HEK293 (cell line): Measurements from ENCODE around the gene ZNF785.
A peak's percentile ranks its signal among the peaks of the same experiment; 100 is the strongest.

Experiments
- KLF1 ChIP-seq: fragments of 450-650 bp; formaldehyde crosslinking; IDR thresholded peaks from 2 replicates; pipeline ENCODE4 v1.5.1; 2016; ENCODE audit warnings: missing biosample characterization, missing genetic modification characterization
- KLF9 ChIP-seq: fragments of 450-650 bp; formaldehyde crosslinking; IDR thresholded peaks from 2 replicates; pipeline ENCODE4 v1.5.1; 2016; ENCODE audit warnings: missing biosample characterization, missing genetic modification characterization, low read depth
- OVOL3 ChIP-seq: fragments of 450-650 bp; formaldehyde crosslinking; IDR thresholded peaks from 2 replicates; pipeline ENCODE4 v1.5.1; 2016; ENCODE audit warnings: missing biosample characterization, missing genetic modification characterization
- SP2 ChIP-seq: fragments of 450-650 bp; formaldehyde crosslinking; IDR thresholded peaks from 2 replicates; pipeline ENCODE4 v1.5.1; 2016; ENCODE audit warnings: missing biosample characterization, missing genetic modification characterization
- ZNF121 ChIP-seq: fragments of 450-650 bp; formaldehyde crosslinking; IDR thresholded peaks from 2 replicates; pipeline ENCODE4 v1.5.1; 2016; ENCODE audit warnings: missing biosample characterization, missing genetic modification characterization
- ZNF140 ChIP-seq: fragments of 450-650 bp; formaldehyde crosslinking; IDR thresholded peaks from 2 replicates; pipeline ENCODE4 v1.5.1; 2016; ENCODE audit warnings: missing biosample characterization, missing genetic modification characterization
- ZNF157 ChIP-seq: fragments of 450-650 bp; formaldehyde crosslinking; IDR thresholded peaks from 2 replicates; pipeline ENCODE4 v1.5.1; 2016; ENCODE audit warnings: missing biosample characterization, missing genetic modification characterization
- ZNF2 ChIP-seq: fragments of 450-650 bp; formaldehyde crosslinking; IDR thresholded peaks from 2 replicates; pipeline ENCODE4 v1.5.1; 2016; ENCODE audit warnings: missing biosample characterization, missing genetic modification characterization
- ZNF211 ChIP-seq: fragments of 450-650 bp; formaldehyde crosslinking; IDR thresholded peaks from 2 replicates; pipeline ENCODE4 v1.5.1; 2016; ENCODE audit warnings: low read depth, missing biosample characterization, missing genetic modification characterization
- ZNF292 ChIP-seq: fragments of 450-650 bp; formaldehyde crosslinking; IDR thresholded peaks from 2 replicates; pipeline ENCODE4 v1.5.1; 2016; ENCODE audit warnings: low read depth, missing biosample characterization, missing genetic modification characterization, borderline replicate concordance
- ZNF341 ChIP-seq: fragments of 450-650 bp; formaldehyde crosslinking; IDR thresholded peaks from 2 replicates; pipeline ENCODE4; 2016; ENCODE audit warnings: low read depth, missing biosample characterization, missing genetic modification characterization
- ZNF394 ChIP-seq: fragments of 450-650 bp; formaldehyde crosslinking; IDR thresholded peaks from 2 replicates; pipeline ENCODE4 v1.5.1; 2016; ENCODE audit warnings: missing biosample characterization, missing genetic modification characterization, mild to moderate bottlenecking, moderate library complexity, borderline replicate concordance
- ZNF48 ChIP-seq: fragments of 450-650 bp; formaldehyde crosslinking; IDR thresholded peaks from 2 replicates; pipeline ENCODE4 v1.5.1; 2016; ENCODE audit warnings: missing biosample characterization, missing genetic modification characterization
- ZNF571 ChIP-seq: fragments of 450-650 bp; formaldehyde crosslinking; IDR thresholded peaks from 2 replicates; pipeline ENCODE4 v1.5.0; 2017; ENCODE audit warnings: missing biosample characterization, missing genetic modification characterization
- ZNF660 ChIP-seq: fragments of 450-650 bp; IDR thresholded peaks from 2 replicates; pipeline ENCODE4 v1.5.1; 2018; ENCODE audit warnings: missing biosample characterization, mild to moderate bottlenecking, missing genetic modification characterization
- ZXDB ChIP-seq: fragments of 450-650 bp; formaldehyde crosslinking; IDR thresholded peaks from 2 replicates; pipeline ENCODE4 v1.5.1; 2016; ENCODE audit warnings: missing biosample characterization, missing genetic modification characterization
- TF ChIP-seq, protein P1 (sequence below): fragments of 450-650 bp; formaldehyde crosslinking; IDR thresholded peaks from 2 replicates; pipeline ENCODE4 v1.5.1; 2016; ENCODE audit warnings: missing biosample characterization, missing genetic modification characterization, low read depth
- TF ChIP-seq, protein P2 (sequence below): fragments of 450-650 bp; formaldehyde crosslinking; IDR thresholded peaks from 2 replicates; pipeline ENCODE4 v1.5.0; 2017; ENCODE audit warnings: missing biosample characterization, missing genetic modification characterization, borderline replicate concordance
- TF ChIP-seq, protein P3 (sequence below): sonication (generic); formaldehyde crosslinking; IDR thresholded peaks from 2 replicates; pipeline ENCODE4 v1.8.1; 2022; ENCODE audit warnings: mild to moderate bottlenecking, moderate library complexity, missing genetic modification reagents
- TF ChIP-seq, protein P4 (sequence below): fragments of 450-650 bp; formaldehyde crosslinking; IDR thresholded peaks from 2 replicates; pipeline ENCODE4 v1.5.1; 2017; ENCODE audit warnings: missing biosample characterization, mild to moderate bottlenecking, missing genetic modification characterization, moderate library complexity
- TF ChIP-seq, protein P5 (sequence below): fragments of 450-650 bp; formaldehyde crosslinking; IDR thresholded peaks from 2 replicates; pipeline ENCODE4 v1.5.1; 2016; ENCODE audit warnings: missing biosample characterization, missing genetic modification characterization
- TF ChIP-seq, protein P6 (sequence below): fragments of 450-650 bp; formaldehyde crosslinking; conservative IDR thresholded peaks from 2 replicates; pipeline ENCODE4 v1.5.1; 2016; ENCODE audit warnings: low read depth, missing biosample characterization, missing genetic modification characterization
- TF ChIP-seq, protein P7 (sequence below): fragments of 450-650 bp; formaldehyde crosslinking; IDR thresholded peaks from 2 replicates; pipeline ENCODE4 v1.5.1; 2016; ENCODE audit warnings: missing biosample characterization, missing genetic modification characterization

The ZNF785 gene

DNA sequence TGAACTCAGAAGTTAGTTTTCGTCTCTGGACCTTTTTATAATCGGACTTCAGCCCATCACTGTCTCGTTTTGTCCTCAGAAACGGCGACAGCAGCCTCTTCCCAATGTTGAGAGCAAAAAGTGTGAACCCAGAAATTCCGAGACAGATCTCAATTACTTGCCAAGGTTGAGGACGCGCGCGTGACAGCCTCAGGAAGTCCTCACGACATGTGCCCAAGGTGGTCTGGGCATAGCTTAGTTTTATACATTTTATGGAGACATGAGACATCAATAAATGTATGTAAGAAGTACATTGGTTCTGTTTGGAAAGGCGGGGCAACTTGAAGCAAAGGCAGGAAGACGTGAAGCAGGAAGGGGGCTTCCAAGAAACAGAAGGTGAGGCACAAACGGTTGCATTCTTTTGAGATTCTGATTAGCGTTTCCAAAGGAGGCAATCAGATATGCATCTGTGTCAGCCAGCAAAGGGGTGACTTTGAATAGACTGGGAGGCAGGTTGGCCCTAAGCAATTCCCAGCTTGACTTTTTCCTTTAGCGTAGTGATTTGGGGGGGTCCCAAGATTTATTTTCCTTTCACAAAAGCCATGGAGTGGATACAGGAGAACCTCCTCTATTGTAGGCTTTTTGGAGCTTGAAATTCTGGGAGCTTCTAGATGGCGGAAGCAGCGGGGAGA lies 50.3 kb downstream of the ZNF785 start (continued):
- TF ChIP-seq, protein P1, sequence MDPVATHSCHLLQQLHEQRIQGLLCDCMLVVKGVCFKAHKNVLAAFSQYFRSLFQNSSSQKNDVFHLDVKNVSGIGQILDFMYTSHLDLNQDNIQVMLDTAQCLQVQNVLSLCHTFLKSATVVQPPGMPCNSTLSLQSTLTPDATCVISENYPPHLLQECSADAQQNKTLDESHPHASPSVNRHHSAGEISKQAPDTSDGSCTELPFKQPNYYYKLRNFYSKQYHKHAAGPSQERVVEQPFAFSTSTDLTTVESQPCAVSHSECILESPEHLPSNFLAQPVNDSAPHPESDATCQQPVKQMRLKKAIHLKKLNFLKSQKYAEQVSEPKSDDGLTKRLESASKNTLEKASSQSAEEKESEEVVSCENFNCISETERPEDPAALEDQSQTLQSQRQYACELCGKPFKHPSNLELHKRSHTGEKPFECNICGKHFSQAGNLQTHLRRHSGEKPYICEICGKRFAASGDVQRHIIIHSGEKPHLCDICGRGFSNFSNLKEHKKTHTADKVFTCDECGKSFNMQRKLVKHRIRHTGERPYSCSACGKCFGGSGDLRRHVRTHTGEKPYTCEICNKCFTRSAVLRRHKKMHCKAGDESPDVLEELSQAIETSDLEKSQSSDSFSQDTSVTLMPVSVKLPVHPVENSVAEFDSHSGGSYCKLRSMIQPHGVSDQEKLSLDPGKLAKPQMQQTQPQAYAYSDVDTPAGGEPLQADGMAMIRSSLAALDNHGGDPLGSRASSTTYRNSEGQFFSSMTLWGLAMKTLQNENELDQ (tag by site-specific recombination), result no peak
- TF ChIP-seq ZNF341 (0 out of 2 replicates have a peak, but pooled peaks have one; percentile 26), OVOL3 (tag by site-specific recombination) (no peak), ZNF660 (tag by site-specific recombination) (no peak; the same call in 1 of the 2 replicates), ZNF211 (no peak), ZNF571 (no peak), KLF1 (no peak), ZXDB (tag by site-specific recombination) (no peak; the same call in 1 of the 2 replicates), ZNF140 (tag by site-specific recombination) (no peak), ZNF121 (tag by site-specific recombination) (no peak), SP2 (tag by site-specific recombination) (no peak), ZNF157 (tag by site-specific recombination) (no peak), ZNF394 (tag by site-specific recombination) (no peak), ZNF292 (tag by site-specific recombination) (no peak), ZNF48 (tag by site-specific recombination) (no peak), KLF9 (tag by site-specific recombination) (no peak), ZNF2 (0 out of 2 replicates have a peak, but pooled peaks have one; percentile 11)
- TF ChIP-seq, protein P2, sequence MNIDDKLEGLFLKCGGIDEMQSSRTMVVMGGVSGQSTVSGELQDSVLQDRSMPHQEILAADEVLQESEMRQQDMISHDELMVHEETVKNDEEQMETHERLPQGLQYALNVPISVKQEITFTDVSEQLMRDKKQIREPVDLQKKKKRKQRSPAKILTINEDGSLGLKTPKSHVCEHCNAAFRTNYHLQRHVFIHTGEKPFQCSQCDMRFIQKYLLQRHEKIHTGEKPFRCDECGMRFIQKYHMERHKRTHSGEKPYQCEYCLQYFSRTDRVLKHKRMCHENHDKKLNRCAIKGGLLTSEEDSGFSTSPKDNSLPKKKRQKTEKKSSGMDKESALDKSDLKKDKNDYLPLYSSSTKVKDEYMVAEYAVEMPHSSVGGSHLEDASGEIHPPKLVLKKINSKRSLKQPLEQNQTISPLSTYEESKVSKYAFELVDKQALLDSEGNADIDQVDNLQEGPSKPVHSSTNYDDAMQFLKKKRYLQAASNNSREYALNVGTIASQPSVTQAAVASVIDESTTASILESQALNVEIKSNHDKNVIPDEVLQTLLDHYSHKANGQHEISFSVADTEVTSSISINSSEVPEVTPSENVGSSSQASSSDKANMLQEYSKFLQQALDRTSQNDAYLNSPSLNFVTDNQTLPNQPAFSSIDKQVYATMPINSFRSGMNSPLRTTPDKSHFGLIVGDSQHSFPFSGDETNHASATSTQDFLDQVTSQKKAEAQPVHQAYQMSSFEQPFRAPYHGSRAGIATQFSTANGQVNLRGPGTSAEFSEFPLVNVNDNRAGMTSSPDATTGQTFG (tag by site-specific recombination), result no peak
- TF ChIP-seq, protein P3, sequence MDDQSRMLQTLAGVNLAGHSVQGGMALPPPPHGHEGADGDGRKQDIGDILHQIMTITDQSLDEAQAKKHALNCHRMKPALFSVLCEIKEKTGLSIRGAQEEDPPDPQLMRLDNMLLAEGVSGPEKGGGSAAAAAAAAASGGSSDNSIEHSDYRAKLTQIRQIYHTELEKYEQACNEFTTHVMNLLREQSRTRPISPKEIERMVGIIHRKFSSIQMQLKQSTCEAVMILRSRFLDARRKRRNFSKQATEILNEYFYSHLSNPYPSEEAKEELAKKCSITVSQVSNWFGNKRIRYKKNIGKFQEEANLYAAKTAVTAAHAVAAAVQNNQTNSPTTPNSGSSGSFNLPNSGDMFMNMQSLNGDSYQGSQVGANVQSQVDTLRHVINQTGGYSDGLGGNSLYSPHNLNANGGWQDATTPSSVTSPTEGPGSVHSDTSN (CRISPR knock-in tag), result 0 out of 2 replicates have a peak, but pooled peaks have one; percentile 11
- TF ChIP-seq, protein P4, sequence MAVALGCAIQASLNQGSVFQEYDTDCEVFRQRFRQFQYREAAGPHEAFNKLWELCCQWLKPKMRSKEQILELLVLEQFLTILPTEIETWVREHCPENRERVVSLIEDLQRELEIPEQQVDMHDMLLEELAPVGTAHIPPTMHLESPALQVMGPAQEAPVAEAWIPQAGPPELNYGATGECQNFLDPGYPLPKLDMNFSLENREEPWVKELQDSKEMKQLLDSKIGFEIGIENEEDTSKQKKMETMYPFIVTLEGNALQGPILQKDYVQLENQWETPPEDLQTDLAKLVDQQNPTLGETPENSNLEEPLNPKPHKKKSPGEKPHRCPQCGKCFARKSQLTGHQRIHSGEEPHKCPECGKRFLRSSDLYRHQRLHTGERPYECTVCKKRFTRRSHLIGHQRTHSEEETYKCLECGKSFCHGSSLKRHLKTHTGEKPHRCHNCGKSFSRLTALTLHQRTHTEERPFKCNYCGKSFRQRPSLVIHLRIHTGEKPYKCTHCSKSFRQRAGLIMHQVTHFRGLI (tag by site-specific recombination), result 0 out of 2 replicates have a peak, but pooled peaks have one; percentile 11
- TF ChIP-seq, protein P5, sequence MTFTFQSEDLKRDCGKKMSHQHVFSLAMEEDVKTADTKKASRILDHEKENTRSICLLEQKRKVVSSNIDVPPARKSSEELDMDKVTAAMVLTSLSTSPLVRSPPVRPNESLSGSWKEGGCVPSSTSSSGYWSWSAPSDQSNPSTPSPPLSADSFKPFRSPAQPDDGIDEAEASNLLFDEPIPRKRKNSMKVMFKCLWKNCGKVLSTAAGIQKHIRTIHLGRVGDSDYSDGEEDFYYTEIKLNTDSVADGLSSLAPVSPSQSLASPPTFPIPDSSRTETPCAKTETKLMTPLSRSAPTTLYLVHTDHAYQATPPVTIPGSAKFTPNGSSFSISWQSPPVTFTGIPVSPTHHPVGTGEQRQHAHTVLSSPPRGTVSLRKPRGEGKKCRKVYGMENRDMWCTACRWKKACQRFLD (tag by site-specific recombination), result no peak
- TF ChIP-seq, protein P6, sequence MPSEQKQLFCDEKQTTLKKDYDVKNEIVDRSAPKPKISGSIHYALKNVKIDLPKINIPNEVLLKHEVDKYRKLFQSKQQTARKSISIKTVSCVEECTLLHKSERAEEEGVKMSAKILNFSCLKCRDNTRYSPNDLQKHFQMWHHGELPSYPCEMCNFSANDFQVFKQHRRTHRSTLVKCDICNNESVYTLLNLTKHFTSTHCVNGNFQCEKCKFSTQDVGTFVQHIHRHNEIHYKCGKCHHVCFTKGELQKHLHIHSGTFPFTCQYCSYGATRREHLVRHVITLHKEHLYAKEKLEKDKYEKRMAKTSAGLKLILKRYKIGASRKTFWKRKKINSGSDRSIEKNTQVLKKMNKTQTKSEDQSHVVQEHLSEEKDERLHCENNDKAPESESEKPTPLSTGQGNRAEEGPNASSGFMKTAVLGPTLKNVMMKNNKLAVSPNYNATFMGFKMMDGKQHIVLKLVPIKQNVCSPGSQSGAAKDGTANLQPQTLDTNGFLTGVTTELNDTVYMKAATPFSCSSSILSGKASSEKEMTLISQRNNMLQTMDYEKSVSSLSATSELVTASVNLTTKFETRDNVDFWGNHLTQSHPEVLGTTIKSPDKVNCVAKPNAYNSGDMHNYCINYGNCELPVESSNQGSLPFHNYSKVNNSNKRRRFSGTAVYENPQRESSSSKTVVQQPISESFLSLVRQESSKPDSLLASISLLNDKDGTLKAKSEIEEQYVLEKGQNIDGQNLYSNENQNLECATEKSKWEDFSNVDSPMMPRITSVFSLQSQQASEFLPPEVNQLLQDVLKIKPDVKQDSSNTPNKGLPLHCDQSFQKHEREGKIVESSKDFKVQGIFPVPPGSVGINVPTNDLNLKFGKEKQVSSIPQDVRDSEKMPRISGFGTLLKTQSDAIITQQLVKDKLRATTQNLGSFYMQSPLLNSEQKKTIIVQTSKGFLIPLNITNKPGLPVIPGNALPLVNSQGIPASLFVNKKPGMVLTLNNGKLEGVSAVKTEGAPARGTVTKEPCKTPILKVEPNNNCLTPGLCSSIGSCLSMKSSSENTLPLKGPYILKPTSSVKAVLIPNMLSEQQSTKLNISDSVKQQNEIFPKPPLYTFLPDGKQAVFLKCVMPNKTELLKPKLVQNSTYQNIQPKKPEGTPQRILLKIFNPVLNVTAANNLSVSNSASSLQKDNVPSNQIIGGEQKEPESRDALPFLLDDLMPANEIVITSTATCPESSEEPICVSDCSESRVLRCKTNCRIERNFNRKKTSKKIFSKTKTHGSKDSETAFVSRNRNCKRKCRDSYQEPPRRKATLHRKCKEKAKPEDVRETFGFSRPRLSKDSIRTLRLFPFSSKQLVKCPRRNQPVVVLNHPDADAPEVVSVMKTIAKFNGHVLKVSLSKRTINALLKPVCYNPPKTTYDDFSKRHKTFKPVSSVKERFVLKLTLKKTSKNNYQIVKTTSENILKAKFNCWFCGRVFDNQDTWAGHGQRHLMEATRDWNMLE, result no peak
- TF ChIP-seq, protein P7, sequence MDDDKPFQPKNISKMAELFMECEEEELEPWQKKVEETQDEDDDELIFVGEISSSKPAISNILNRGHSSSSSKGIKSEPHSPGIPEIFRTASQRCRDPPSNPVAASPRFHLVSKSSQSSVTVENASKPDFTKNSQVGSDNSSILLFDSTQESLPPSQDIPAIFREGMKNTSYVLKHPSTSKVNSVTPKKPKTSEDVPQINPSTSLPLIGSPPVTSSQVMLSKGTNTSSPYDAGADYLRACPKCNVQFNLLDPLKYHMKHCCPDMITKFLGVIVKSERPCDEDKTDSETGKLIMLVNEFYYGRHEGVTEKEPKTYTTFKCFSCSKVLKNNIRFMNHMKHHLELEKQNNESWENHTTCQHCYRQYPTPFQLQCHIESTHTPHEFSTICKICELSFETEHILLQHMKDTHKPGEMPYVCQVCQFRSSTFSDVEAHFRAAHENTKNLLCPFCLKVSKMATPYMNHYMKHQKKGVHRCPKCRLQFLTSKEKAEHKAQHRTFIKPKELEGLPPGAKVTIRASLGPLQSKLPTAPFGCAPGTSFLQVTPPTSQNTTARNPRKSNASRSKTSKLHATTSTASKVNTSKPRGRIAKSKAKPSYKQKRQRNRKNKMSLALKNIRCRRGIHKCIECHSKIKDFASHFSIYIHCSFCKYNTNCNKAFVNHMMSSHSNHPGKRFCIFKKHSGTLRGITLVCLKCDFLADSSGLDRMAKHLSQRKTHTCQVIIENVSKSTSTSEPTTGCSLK (tag by site-specific recombination), result no peak
